Activated CD4-positive, alpha-beta T cell treated with anti-CD3 and anti-CD28 coated beads for 24 hours (primary cell): ENCODE data around the gene CACNG7.

ENCODE experiments used
- DNase-seq, 2 donors: peaks; one replicate each; pipeline ENCODE4 v3.0.0-alpha.2; 2020; ENCODE audit warnings: low read depth in 2 of 2

The CACNG7 gene

GRCh38 chr19:53951947-53952346 lies 42.9 kb downstream of the CACNG7 start:
- no peak for DNase-seq

- no peak for DNase-seq
Measured at GRCh38 chr19:53953383-53953782, 44.3 kb downstream of the CACNG7 start.

- no peak for DNase-seq
Measured at GRCh38 chr19:53957448-53958167, 48.5 kb downstream of the CACNG7 start.

GRCh38 chr19:53958168-53958571 lies 49.1 kb downstream of the CACNG7 start:
- DNase-seq: no peak

- no peak for DNase-seq
Measured at GRCh38 chr19:53958823-53959757, 50.0 kb downstream of the CACNG7 start.

- no peak for DNase-seq
Measured at GRCh38 chr19:53960187-53960586, 51.1 kb downstream of the CACNG7 start.

- no peak for DNase-seq
Measured at GRCh38 chr19:53960886-53961285, 51.8 kb downstream of the CACNG7 start.

- DNase-seq: no peak
Measured at GRCh38 chr19:53961523-53962356, 52.7 kb downstream of the CACNG7 start.

- DNase-seq: no peak
Measured at GRCh38 chr19:53962887-53963431, 53.9 kb downstream of the CACNG7 start, which contains the start of gene CACNG8. Gene CACNG8, plus strand, starts transcription at chr19:53962937.

- no peak for DNase-seq
Measured at GRCh38 chr19:53965091-53965490, 56.0 kb downstream of the CACNG7 start.

GRCh38 chr19:53966931-53967330 lies 57.9 kb downstream of the CACNG7 start:
- DNase-seq: no peak

- DNase-seq: no peak
Measured at GRCh38 chr19:53969366-53969765, 60.3 kb downstream of the CACNG7 start.

- no peak for DNase-seq
Measured at GRCh38 chr19:53971673-53972072, 62.6 kb downstream of the CACNG7 start.

- peak; percentile 44 to 46 for DNase-seq
Measured at GRCh38 chr19:53977429-53977990, 68.4 kb downstream of the CACNG7 start.

- no peak for DNase-seq
Measured at GRCh38 chr19:53977991-53978731, 69.1 kb downstream of the CACNG7 start.

GRCh38 chr19:53978975-53979801 lies 70.1 kb downstream of the CACNG7 start:
- DNase-seq: no peak

- no peak for DNase-seq
Measured at GRCh38 chr19:53980539-53981375, 71.7 kb downstream of the CACNG7 start.

- DNase-seq: no peak
Measured at GRCh38 chr19:53981376-53981951, 72.4 kb downstream of the CACNG7 start.
